Smooth muscle cell (in vitro differentiated cells): ENCODE results near the gene CD6. TPM values are rescaled to one million over a fixed set of nuclear protein-coding genes. Genes with fewer than 3 reads are reported as not detected.

Experiments
- DNase-seq: peaks from one replicate; lab custom pipeline; 2025; ENCODE audit not compliant: unreplicated experiment; lab: John Stamatoyannopoulos, UW
- H2AFZ ChIP-seq: fragments of 200-600 bp; sonication (generic); 2 replicates; pipeline ENCODE4 v1.6.0; 2016; ENCODE audit warnings: antibody characterized with exemption, low read depth, mild to moderate bottlenecking
- H3F3A ChIP-seq: fragments of 200-600 bp; sonication (generic); 2 replicates; pipeline ENCODE4 v1.6.0; 2017; ENCODE audit warnings: antibody characterized with exemption, low read depth
- H3K27ac ChIP-seq: fragments of 200-600 bp; sonication (generic); 2 replicates; pipeline ENCODE4 v1.5.1; 2016; ENCODE audit warnings: low read depth, mild to moderate bottlenecking
- H3K27me3 ChIP-seq: fragments of 200-600 bp; sonication (generic); 2 replicates; pipeline ENCODE4 v1.6.1; 2016; ENCODE audit warnings: low read depth, mild to moderate bottlenecking
- H3K36me3 ChIP-seq: fragments of 200-600 bp; sonication (generic); 2 replicates; pipeline ENCODE4 v1.5.1; 2016; ENCODE audit warnings: low read depth
- H3K4me1 ChIP-seq: fragments of 200-600 bp; sonication (generic); 2 replicates; pipeline ENCODE4 v1.5.1; 2016; ENCODE audit warnings: low read depth
- H3K4me2 ChIP-seq: fragments of 200-600 bp; sonication (generic); 2 replicates; pipeline ENCODE4 v1.6.0; 2016; ENCODE audit warnings: mild to moderate bottlenecking
- H3K4me3 ChIP-seq: fragments of 200-600 bp; sonication (generic); 2 replicates; pipeline ENCODE4 v1.5.1; 2016; ENCODE audit warnings: mild to moderate bottlenecking
- H3K79me2 ChIP-seq: fragments of 200-600 bp; sonication (generic); 2 replicates; pipeline ENCODE4 v1.6.0; 2016; ENCODE audit warnings: low read depth, mild to moderate bottlenecking
- H3K9ac ChIP-seq: fragments of 200-600 bp; sonication (generic); 2 replicates; pipeline ENCODE4 v1.6.0; 2016; ENCODE audit warnings: low read depth
- H3K9me3 ChIP-seq: fragments of 200-600 bp; sonication (generic); replicated peaks from 2 replicates; pipeline ENCODE4 v1.5.1; 2016; ENCODE audit warnings: low read depth
- H4K20me1 ChIP-seq: fragments of 200-600 bp; sonication (generic); 2 replicates; pipeline ENCODE4 v1.6.0; 2016; ENCODE audit warnings: low read depth
- CTCF ChIP-seq: fragments of 200-600 bp; sonication (generic); IDR thresholded peaks from 2 replicates; pipeline ENCODE4 v1.5.1; 2017; ENCODE audit warnings: borderline replicate concordance, mild to moderate bottlenecking, antibody characterized with exemption; ENCODE audit not compliant: insufficient read depth, poor library complexity, severe bottlenecking
- WGBS: methylation state at CpG from one replicate; pipeline ENCODE4 v1.1.7; 2016; ENCODE audit warnings: low lambda C conversion rate; 5-methylcytosine and 5-hydroxymethylcytosine counted together
- polyA plus RNA-seq: library from polyadenylated mRNA; unstranded; fragments of >200 nt; fragmentation: Nextera tagmentation; extraction: Ambion mirVana; gene quantifications from 2 replicates; pipeline ENCODE4 v1.2.1, GENCODE V29; 2016
- total RNA-seq: library from RNA; depleted of rRNA; stranded (reverse); fragments of >200 nt; gene quantifications from 2 replicates; pipeline ENCODE4 v1.2.3, GENCODE V29; 2014

Gene CD6
- total and polyA plus RNA-seq, 2 experiments from 2014 or later, result 0.27 TPM; not detected in 1

- Histone ChIP-seq H3K79me2 (no peaks in the 10 kb centered on the region), H3K4me1 (no peaks in the 10 kb centered on the region), H2AFZ (no peak overlapping the region), H4K20me1 (no peaks in the 10 kb centered on the region), H3K27ac (no peak overlapping the region), H3K27me3 (peaks cover 2% of the 10 kb centered on the region), H3K4me3 (no peak overlapping the region), H3K9ac (no peak overlapping the region), H3F3A (no peaks in the 10 kb centered on the region), H3K4me2 (no peak overlapping the region), H3K36me3 (no peaks in the 10 kb centered on the region), H3K9me3 (no peaks in the 10 kb centered on the region)
- 95% methylated on average over 6 of the region's 6 CpGs for WGBS
- TF ChIP-seq CTCF, result no peak
- no peak for DNase-seq
These were observed 3.2 kb downstream of the CD6 start for GRCh38 chr11:60974726-60975125.

- no peak overlapping the region for H3K4me2 ChIP-seq
- no peak overlapping the region for H3K27ac ChIP-seq
- peaks cover 2% of the 10 kb centered on the region for H3K27me3 ChIP-seq
- H3F3A ChIP-seq, result no peaks in the 10 kb centered on the region
- no peaks in the 10 kb centered on the region for H3K36me3 ChIP-seq
- DNase-seq, result no peak
- H4K20me1 ChIP-seq, result no peaks in the 10 kb centered on the region
- no peak for TF ChIP-seq CTCF
- H3K9ac ChIP-seq, result no peak overlapping the region
- H3K79me2 ChIP-seq, result no peaks in the 10 kb centered on the region
- H3K4me3 ChIP-seq, result no peak overlapping the region
- no peaks in the 10 kb centered on the region for H3K4me1 ChIP-seq
- 92% methylated on average over 4 of the region's 4 CpGs for WGBS
- no peak overlapping the region for H2AFZ ChIP-seq
- H3K9me3 ChIP-seq, result no peaks in the 10 kb centered on the region
These were observed 5.7 kb downstream of the CD6 start for GRCh38 chr11:60977224-60977623.

GRCh38 chr11:60977836-60978235, 6.4 kb downstream of the CD6 start:
- Histone ChIP-seq H3K79me2 (no peaks in the 10 kb centered on the region), H3K27me3 (peaks cover 2% of the 10 kb centered on the region)

More at GRCh38 chr11:60977836-60978235, 6.4 kb downstream of the CD6 start:
- Histone ChIP-seq H3K4me2 (no peak overlapping the region), H4K20me1 (no peaks in the 10 kb centered on the region), H3K9ac (no peak overlapping the region), H3F3A (no peaks in the 10 kb centered on the region), H3K4me3 (no peak overlapping the region), H3K9me3 (no peaks in the 10 kb centered on the region), H2AFZ (no peak overlapping the region), H3K4me1 (no peaks in the 10 kb centered on the region), H3K27ac (no peak overlapping the region), H3K36me3 (no peaks in the 10 kb centered on the region)
- DNase-seq, result no peak
- no peak for TF ChIP-seq CTCF
